Activated T-helper 9 cell treated with anti-CD3 and anti-CD28 coated beads, Interleukin-2, amount 50 U/mL, for 16 hours (primary cell): ENCODE data around the gene COL25A1.
"Not testable (repeated sequence)": the region's sequence is repeated elsewhere in the genome, so short reads cannot be mapped to it uniquely, and the experiment has no call there.

Experiments
- DNase-seq: peaks from one replicate; pipeline ENCODE4 v3.0.0-alpha.2; 2020; ENCODE audit warnings: low read depth

Gene COL25A1

DNA sequence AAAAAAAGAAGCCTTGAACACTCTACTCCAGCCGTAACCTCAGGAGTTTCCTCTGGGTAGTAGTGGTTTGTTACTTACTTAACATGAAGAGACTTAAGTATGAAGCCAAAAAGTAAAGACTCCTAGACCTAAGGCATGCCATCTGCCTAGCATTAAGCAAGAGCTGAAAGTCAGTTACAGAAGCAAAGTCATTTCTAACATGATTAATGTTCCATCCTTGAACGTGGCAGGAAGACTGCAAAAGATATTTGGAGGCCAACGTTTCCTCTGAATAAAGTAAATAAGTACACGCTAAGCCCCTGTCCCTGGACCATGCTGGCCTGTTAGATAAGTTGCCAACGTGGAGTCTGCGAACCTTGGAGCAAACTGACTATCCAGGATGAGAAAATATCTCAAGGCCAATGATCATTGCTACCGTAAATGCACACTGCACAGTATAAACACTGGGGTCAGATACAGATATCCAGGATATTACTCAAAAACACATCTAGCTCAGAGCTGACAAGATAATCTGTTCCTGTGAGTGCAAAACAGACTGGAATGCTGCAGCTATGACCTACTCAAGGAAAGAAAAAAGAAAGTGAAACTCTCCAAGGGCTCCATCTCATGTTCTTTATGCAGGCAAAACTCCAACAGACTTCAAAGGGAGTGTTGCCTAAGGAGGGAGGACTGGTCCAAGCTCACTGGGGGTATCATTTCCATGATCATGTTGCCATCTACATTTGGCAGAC is 255.8 kb downstream of the COL25A1 start:
- no peak for DNase-seq

DNA sequence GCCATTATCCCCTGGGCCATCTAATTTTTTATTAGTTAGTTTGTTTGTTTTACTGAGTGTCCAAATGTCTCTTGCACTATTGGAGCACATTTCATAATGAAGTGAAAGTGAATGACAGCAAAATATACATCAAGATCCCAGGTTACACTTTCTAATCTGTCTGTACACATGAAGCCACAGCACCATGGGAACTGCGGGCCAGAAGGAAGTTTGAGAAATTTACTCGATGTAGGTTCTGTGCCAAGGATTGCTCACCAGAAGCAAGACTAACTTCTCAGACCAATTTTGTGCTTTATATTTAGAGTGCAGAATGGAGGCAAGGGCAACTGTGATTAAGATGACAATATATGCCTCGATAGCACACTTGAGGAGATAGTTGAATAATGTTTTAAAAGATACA is 258.0 kb downstream of the COL25A1 start:
- no peak for DNase-seq

- DNase-seq, result no peak
Measured at GRCh38 chr4:109043286-109043685, 259.2 kb downstream of the COL25A1 start.

- no peak for DNase-seq
Measured at GRCh38 chr4:109041463-109042360, 260.7 kb downstream of the COL25A1 start.

GRCh38 chr4:109040441-109040840 is 262.0 kb downstream of the COL25A1 start:
- DNase-seq, result no peak

GRCh38 chr4:109037026-109037425 is 265.4 kb downstream of the COL25A1 start:
- DNase-seq, result no peak

DNA sequence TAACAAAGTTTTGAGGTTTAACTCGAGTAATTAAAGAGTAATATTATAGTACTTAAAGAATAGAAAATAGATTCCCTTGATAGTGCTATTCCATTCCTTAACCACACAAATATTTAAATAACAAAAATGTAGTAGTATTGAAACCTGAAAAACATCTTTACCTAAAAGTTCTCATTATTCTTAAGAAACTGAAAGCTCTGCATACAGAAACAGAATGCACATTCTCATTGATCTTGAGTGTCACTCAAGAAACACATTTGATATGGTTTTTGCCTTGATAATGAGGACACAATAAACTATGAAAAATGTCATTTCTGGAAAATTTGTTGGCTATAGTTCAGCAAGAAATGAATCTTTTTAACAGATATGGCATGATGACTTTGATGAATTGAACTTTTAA is 268.5 kb downstream of the COL25A1 start:
- no peak for DNase-seq

- no peak for DNase-seq
Measured at GRCh38 chr4:109032671-109033070, 269.8 kb downstream of the COL25A1 start.

- no peak for DNase-seq
Measured at GRCh38 chr4:109029987-109030386, 272.5 kb downstream of the COL25A1 start.

DNA sequence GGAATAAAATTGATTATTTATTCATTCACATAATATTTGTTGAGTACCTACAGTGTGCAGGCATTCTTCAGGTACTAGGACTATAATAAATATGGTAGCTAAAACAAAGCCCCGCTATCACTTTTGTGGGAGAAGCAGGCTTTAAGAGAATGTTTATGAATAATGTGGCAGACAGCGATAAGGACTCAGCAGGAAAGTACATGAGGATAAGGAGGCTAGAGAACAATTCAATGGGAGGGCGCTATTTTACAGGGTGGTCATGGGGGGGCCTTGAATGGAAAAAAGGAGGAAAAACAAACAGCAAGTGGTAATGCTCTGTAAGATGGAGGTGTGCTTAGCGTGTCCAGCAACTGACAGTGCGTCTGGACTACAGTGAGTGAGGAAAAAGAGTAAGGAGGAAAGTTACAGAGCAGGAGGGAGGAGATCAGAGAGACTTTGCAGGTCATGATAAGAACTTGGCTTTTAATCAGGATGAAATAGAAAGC is 275.4 kb downstream of the COL25A1 start:
- DNase-seq, result no peak

- DNase-seq, result no peak
Measured at GRCh38 chr4:109026588-109026987, 275.9 kb downstream of the COL25A1 start.

DNA sequence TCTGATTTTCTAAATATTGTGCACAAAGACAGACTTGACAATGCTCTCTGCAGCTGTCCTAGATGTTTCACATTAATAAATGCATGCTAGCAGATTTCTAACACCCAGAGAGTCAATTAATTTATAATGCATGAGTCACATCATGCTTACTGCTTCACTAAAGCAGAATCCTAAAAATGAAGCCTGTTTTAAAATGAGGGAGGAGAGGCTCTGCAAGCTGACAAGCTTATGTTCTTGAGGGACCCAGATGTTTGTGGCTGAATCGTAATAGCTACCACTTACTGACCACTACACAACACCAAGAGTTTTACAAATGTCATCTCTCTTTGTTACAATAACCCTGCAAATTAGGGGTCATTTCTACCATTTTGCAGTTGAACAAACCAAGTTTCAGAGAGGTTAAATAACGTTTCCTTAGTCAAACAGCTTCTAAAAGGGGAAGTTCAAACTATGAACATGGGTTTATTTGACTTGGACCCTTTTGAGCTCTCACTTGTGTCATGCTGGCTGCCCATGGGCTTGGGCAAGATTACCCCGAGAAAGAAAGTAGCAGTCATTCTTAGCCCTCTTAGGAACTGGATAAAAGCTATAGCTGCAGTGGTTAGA is 276.9 kb downstream of the COL25A1 start:
- DNase-seq, result no peak

GRCh38 chr4:109022961-109023360 is 279.5 kb downstream of the COL25A1 start:
- no peak for DNase-seq

GRCh38 chr4:109021630-109022029 is 280.8 kb downstream of the COL25A1 start:
- not testable (repeated sequence) for DNase-seq

DNA sequence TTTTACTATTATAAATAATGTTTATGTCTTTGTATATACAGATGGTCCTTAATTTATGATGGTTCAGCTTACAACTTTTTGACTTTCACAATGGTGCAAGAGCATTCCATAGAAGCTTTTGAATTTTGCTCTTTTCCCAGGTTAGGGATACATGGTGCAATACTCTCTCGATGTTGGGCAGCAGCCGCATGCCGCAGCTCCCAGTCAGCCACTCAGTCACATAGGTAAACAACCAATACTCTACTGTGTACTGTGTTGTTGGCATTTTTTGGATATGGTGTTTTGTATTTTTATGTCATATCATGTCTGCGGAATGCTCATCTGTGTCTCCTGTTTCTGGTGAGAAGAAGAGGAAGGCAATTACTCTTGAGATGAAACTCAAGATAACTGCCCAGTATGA is 281.6 kb downstream of the COL25A1 start:
- DNase-seq, result no peak

GRCh38 chr4:109016200-109016599 is 286.3 kb downstream of the COL25A1 start:
- DNase-seq, result no peak

- no peak for DNase-seq
Measured at GRCh38 chr4:109015413-109015810, 287.0 kb downstream of the COL25A1 start.

DNA sequence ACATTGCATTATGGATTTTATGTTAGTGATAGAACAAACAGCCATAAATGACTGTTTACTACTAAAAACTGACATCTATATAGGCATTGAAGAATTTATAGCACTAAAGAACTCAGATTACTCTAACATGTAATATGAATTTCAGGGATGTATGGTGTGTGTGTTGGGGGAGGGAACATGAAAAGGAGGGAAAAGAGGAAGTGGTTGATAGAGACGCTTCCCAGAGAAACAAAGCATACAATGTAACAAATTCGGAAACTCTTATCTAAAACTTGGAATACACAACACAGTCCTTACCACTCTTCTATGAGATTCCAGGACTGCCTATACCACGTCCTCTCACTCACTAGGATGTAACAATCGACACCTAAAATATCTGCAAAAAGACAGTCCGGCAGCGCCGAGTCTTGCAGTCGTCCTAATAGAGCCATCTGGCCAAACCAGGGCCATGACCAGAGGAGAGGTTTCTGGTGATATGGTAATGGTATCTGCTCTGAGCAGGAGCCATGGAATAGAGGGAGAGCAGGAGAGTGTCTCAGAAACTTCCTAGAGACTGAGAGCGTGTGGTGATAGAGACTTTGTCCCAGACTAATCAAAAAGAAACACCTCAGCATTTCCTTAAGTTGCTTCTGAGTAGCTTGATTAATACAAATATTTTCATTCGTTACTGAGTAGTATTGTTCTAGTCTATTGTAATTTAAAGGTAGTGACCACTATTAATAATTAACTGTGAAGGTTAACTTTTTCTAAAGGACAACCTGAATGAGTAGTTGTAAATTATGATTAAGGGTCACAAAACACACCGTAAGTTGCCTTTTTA is 287.7 kb downstream of the COL25A1 start:
- DNase-seq, result no peak

GRCh38 chr4:109012286-109012880 is 290.1 kb downstream of the COL25A1 start:
- DNase-seq, result no peak

DNA sequence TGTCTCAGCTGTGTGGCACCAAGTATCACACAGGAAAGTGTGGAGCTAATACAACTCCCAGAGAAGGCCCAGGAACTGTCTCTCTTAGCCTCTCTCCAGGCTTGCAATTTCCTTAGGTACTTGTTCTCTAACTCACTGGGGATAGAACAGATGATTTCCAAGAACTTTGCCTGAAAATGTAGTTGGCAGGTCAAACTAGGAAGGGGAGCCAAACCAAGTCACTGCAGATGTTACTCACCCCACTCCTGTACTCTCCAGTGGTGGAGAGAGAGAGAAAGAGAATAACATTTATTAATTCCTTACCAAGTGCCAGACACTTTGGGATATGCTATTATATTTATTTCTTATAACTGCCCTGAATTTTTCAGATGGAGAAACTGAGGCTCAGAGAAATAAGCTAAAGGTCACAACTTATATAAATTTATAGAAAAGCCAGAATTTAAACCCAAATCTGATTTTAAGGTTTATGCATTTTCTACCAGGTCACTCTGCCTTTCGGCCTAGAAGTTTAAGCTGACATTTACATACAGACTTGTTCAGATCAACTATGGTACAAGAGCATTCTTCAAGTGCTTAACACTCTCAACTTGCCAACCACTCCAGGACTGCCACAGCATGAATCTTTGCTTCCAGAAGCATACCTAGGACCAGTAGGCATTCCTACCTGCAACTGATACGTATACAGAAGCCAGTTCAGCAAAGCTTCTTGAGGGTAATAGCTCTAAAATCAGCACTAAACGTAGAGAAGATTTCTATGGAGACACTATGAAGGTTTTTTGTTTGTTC is 291.0 kb downstream of the COL25A1 start:
- no peak for DNase-seq

- no peak for DNase-seq
Measured at GRCh38 chr4:109010521-109010920, 291.9 kb downstream of the COL25A1 start.
